ENCODE data around the gene LRRC74A.
"Not testable (repeated sequence)": the region's sequence is repeated elsewhere in the genome, so short reads cannot be mapped to it uniquely, and the experiment has no call there.

LRRC74A gene

DNA sequence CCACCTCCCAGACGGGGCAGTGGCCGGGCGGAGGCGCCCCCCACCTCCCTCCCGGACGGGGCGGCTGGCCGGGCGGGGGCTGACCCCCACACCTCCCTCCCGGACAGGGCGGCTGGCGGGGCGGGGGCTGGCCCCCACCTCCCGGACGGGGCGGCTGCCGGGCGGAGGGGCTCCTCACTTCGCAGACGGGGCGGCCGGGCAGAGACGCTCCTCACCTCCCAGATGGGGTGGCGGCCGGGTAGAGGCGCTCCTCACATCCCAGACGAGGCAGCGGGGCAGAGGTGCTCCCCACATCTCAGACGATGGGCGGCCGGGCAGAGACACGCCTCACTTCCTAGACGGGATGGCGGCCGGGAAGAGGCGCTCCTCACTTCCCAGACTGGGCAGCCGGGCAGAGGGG lies 71.8 kb downstream of the LRRC74A start:
- DNase-seq, result not testable (repeated sequence)

DNA sequence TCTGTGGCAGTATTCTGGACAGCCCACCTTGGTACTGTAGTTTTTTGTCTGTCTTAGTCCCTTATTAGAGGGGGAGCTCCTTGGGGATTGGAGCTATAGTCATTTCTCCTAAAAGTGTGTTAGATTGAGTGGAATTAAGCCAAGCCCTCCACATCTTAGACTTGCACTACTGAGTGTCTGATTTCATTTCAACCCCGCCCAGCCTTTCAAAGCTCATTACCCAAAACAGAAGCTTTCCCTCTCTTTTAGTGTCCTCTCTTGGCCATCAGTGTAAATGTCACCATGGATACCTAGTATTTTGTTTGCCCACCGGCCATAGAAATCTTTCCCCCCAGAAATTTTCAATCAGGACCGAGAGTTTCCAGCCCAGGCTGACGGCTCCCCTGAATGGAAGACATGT lies 74.5 kb downstream of the LRRC74A start:
- no peak for DNase-seq

DNA sequence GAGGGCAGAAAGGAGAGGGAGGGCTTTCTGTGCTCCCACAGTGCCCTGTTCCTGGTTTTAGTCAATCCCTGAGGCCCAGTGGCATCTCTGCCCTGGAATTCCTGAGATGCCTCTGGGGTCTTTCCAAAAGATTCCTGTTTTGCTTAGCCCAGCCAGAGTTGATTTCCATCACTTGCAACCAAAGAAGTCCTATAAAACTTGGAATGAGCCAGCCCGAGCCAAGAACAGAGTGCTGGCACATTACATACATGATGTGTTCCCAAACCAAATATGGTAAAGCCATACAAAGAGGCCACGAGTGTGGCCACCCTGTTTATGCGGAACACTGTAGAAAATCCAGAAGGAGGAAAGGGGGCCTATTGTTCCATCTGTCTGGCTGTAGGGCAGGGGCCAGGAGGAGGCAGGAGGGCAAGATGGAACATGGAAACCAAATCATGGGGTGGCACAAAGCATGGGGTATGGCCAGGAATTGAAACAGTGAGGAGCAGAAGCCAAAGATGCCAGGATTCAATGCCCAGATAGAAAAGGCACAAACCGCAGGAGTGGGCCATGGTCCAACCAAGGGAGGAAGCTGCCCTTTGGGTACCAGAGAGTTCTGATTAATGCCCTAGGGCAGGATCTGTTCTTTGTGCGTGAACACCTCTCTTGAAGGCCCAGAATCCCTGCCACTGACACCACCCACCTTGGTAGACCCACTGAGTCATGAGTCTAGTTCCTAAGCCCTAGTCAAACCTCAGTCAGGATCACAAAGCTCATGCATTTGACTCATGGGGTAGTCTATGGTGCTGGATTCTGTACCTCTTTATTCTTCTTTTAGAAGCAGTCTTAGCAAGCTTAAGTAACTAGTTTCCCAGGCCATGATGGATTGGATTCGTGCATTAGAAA lies 75.2 kb downstream of the LRRC74A start:
- DNase-seq, result no peak

DNA sequence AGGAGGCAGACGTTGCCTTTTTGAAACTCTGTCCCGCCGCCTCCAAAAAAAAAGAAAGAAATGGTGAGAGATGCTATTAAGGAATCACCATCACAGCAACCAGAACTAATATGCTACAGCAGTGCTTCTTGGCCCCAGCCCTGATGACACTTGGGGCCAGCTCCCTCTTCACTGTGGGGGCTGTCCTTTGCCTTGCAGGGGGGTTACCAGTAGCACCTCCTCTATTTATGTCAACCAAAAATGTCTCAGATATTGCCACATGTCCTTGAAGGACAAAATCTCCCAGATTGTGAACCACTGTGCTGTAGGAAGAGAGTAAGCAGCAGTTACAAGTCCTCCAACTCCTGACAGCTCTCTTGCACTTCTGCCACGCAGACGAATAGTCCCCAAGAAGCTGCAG lies 76.4 kb downstream of the LRRC74A start:
- DNase-seq, result no peak

DNA sequence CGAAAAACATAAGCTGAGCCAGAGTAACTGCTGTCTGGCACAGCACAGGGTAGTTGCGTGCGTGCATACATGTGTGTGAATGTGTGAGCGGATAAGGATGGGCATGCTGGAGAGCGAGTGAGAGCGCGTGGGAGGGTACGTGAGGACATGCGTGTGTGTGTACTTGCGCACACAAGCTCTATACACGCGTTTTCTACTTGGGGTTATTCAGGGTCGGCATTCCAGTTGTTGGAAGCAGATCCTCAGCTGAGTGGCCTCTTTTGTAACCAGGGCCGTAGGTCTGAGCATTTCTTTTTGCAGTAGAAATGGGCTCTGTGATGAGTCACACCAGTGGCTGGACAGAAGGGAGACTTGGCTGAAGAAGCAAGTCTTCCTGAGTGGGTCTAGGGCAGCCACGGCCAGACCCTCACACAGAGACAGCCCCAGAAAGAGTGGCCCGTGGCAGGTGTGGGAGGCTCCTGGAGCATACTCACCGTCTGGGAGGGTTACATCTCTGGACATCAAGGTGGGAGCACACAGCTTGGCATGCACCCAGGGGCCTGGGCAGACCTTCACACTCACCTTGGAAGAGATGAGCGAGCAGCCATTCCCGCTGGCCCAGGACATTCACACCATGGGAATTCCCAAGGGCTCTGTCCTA lies 78.0 kb downstream of the LRRC74A start:
- no peak for DNase-seq

DNA sequence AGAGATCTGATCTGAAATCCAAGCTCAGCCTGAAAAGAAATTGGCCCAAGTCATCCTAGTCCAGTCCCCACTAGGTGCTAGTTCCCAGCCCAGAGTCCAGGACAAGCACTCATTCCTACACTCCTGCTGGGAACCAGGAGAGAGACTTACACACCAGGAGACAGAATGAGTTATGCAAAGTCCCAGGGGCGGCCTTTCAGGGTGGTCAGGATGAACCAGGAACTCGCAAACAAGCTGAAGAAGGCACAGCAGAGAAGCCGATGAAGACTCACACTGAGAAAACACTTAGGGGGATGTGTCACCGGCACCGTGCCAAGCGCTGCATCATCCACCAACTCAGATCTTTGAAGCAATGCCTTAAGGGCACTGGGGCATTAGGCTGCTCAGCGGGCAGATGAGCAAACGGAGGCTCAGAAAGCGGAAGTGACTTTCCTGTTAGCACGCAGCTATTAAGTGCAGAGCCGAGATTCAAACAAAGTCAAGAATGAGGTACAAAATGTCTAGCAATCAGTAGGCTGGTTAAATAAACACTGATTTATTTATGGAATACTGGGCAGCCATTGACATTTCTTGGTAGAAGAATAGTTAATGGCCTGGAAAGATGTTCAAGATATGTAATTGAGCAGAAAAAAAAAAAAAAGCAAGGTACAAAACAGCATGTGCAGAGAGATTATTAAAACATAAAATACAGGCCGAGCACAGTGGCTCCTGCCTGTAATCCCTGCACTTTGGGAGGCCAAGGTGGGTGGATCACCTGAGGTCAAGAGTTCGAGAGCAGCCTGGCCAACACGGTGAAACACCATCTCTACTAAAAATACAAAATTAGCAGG lies 78.7 kb downstream of the LRRC74A start:
- peak; percentile 92 for DNase-seq

DNA sequence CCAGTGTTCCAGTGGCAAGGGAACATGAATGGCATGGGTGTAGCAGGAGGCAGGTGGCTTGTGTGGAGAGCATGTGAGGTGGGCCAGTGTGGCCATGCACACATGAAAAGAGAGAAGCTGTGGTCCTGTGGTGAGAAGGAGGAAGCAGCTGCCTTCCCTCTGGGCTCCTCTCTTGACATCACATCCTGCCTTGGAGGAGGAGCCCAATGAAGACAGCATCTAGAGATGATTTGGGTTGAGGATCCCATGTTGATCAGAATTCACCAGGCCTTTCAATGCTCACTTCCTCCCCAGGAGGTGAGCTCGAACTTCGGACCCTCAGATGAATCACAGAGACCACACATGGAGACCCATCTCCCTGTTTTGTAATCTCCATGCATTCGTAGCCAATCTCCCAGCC lies 82.6 kb downstream of the LRRC74A start:
- DNase-seq, result peak; percentile 47

DNA sequence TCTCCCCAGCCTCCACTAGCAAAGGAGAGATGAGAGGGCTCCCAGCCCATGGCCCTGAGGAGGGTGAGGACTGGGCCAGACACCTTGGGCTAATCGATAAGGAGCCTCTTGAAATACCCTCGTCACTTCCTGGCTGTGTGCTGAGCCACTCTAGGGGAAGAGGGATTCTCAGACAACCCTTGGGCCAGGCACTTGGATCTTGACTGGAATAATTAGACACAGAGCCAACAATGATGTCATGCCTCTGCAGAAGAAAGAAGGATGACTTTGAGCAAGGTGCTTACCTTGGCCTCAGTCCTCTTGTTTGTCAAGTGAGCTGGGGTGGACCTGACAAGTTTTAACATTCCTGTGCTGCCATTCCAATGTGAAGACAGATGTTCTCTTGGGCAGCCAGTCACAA lies 83.1 kb downstream of the LRRC74A start:
- DNase-seq, result no peak

DNA sequence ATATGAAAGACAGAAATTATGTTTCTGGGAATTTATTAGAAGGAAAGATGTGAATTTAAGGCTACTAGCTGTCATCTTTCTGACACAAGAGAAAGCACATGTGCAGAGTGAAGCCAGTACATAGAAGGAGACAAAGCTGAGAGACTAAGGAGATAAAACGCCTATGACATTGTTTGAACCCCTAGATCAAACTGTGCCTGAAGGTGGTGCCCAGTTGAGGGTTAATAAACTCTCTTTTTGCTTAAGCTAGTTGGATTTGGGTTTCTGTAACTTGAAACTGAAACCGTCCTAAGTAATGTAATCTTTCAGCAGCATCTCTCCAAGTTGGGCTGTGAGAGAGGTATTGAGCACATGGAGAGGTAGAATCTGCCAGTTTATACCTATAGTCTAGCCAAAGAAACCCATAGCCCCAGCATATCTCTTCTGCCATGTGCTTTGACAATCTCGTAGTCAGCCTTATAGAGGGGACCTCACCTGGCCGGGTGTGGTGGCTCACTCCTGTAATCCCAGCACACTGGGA lies 84.2 kb downstream of the LRRC74A start:
- no peak for DNase-seq

DNA sequence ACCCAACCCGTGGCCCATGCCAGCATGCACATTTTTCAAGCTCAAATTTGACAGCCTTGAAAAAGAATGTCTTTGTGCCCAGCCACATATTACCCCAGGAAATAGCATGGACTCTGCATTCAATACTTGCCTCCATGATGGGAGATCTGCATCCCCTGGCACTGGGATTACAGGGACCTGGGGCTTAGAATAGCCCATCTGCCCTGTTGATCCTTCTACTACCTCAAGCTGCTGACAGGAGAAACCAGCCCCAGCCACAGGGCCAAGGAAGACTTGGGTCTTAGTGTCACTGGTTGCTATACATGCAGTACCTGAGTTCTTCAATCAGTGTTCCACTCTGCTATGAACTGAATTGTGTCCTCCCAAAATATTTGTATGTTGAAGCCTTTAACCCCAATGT lies 85.3 kb downstream of the LRRC74A start:
- DNase-seq, result no peak

DNA sequence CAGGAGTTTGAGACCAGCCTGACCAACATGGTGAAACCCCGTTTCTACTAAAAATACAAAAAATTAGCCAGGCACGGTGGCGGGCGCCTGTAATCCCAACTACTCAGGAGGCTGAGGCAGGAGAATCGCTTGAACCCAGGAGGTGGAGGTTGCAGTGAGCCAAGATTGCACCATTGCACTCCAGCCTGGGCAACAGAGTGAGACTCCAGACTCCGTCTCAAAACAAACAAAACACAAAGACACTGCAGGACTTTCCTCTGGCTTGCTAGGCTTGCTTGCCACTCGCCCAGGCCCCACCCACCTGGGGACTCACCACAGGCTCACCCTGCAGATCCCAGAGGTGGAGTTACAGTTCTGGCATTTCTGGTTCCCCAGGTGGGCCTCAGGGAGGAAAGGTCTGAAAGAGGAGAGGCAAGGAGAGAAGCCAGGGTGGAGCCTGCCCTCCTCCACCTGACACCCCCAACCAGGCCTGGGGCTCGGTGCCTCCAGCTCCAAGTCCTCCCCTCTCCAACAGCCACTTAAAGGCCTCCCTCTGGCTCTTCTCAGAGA lies 88.4 kb downstream of the LRRC74A start:
- DNase-seq, result not testable (repeated sequence)

DNA sequence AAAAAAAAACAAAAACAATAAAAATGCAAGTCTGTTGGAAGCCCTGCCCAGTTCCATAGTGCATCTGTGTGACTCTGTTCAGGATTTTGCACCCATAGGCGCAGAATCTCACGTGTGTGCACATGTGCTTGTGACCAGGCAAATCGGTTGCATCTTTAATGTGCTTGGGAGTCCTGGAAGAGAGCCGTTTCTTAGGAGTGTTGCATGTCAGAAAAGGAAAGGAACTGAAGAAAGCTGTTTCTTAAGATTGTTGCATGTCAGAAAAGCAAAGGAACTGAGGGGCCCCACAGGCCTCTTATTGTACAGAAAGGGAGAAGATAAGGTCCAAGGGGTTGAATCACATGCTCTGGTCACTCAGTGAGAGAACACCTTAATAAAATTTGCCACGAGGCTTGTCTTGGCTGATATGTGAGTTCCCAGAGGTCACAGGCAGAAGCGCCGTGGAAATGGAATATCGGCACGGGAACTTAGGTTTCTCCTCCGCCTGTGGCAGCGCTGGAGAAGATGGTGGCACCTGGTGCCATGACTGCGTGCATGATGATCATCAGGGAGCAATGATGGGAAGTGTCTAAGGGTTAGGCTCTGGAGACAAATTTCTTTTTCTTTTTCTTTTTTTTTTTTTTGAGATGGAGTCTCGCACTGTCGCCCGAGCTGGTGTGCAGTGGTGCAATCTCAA lies 90.0 kb downstream of the LRRC74A start:
- no peak for DNase-seq

DNA sequence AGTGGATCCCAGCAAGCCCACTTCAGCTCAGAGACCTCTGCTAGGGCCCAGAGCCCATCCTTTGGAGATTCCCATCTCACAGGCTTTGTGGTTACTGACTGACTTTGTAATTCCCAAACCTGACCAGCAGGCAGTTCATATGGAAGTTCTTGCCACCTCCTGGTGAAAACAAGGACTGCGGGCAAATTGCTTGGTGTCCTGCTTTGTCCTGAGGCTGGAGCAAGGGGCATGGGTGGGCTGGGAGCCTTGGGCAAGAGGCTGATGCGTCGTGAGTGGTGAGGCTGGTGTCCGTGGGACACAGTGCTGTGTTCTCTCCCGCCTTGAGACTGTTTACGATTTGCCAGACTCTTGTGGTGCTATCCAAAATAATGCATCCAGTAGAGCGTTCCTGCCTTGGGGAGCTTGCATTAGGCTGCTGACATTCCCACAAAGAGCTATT lies 91.0 kb downstream of the LRRC74A start:
- no peak for DNase-seq

DNA sequence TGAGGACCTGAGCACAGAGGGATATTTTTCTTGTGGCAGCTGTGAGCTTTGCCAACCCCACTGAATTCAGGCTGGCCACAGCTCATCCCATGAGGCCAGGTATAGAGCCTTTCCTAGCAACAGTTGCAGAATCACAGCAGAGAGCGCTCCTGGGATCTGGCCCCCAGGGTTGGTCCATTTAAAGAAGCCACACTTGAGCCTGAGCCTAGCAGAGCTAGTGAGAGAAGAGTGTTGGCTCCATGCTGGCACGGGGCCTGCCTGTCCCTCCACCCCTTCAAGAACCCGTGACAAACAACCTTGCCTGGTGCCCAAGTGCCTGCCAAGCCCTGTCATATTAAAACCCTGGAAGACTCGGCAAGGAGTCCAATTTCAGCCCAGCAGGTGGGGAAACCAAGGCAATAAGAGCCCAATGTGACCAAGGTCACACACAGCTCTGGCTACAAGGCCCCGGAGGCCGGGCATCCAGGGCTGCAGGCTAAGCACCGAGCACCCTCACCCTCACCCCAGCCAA lies 91.6 kb downstream of the LRRC74A start:
- DNase-seq, result no peak

DNA sequence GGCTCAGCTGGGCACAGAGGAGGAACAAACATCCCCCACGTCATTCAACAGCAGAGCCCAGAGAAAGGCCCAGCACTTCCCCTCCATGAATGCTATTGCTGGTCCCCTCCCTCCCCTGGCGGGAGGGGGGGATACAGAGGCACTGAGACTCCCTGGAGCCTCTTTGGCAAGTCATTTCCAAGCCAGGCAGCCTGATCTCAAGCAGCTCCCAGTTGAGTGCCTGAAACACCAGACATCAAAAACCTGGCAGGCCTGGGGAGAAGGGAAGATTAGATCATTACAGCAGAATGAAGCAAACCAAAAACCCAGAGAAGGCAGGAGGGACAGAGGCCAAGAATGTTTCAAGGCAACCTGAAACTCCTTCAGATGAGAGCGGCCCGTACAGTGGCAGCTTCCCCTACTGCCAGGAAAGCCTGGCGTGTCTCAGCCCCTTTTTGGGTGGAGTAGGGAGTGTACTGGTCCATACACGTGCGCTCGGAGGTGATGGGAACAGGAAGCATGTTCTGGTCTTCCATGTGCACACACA lies 92.1 kb downstream of the LRRC74A start:
- no peak for DNase-seq

DNA sequence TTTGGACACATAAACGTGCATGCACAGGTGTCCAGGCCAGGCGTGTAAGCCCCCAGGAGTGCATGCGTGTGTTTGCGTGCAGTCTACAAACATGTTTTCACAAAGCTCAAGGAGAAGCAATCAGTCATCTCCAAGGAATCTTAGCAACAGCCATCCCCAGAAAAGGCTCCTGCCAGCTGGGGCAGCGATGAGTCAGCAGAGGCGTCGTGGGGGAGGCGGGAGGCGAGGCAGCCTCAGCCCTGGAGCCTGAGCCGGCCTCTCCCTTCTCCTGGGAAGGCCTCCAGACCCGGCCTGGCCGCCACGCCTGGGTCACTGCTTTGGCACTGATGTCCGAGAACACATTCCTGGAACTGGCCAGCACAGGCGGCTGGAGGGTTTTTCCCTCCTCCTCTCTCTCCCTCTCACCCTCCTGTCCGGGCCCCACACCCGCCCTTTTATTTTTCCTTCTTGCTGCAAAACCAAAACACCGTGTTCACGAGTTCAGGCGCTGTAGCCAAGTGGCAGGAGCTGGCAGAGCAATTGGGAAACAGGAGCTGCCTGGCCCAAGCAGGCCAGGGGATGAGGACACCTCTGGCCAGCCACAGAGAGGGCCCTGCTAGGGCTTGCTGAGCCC lies 92.7 kb downstream of the LRRC74A start:
- DNase-seq, result no peak

All from CD4-positive, alpha-beta T cell treated with Interleukin-6 for 4 hours (primary cell).